Ramos (cell line): ENCODE data around the gene TK2.

Experiments used
- in situ Hi-C: fragments of 300-500 bp; cut with MboI; formaldehyde crosslinking; loops from one replicate; pipeline ENCODE4 v1.14.3; 2022; ENCODE audit warnings: low sequenced_read_pairs; ENCODE audit not compliant: unreplicated experiment

TK2 gene

DNA sequence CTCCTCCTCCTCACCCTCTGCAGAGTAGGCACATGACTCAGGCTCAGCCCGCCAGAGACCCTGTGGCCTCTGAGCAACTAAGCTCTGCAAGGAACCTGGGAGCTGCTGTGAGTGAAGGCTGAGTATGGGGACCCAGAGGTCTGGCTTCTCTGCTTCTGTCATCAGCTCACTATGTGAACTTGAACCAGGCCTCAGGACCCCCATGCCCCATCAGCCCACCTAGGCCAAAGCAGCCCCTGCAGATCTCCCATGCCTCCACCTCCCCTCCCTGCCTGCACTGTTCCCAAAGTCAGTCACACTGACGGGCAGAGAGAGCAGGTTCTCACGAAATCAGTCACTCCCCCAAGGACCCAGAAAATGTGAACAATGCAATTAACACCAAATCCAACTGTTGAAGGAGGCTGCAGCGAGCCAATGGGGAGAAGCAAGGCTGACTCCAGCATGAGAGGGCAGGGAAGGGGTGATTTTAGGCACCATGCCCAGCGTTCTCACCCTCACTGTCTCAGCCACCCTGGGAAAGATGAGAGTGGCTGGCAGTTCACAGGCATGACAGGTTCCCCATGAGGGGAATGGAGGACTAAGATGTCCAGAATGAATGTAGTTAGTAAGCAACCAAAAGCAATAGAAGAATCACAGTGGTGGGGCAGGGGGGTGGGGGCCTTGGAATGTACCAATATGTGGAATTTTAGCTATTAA lies 62.2 kb downstream of the TK2 start:
- in situ Hi-C loops = no loop called here

DNA sequence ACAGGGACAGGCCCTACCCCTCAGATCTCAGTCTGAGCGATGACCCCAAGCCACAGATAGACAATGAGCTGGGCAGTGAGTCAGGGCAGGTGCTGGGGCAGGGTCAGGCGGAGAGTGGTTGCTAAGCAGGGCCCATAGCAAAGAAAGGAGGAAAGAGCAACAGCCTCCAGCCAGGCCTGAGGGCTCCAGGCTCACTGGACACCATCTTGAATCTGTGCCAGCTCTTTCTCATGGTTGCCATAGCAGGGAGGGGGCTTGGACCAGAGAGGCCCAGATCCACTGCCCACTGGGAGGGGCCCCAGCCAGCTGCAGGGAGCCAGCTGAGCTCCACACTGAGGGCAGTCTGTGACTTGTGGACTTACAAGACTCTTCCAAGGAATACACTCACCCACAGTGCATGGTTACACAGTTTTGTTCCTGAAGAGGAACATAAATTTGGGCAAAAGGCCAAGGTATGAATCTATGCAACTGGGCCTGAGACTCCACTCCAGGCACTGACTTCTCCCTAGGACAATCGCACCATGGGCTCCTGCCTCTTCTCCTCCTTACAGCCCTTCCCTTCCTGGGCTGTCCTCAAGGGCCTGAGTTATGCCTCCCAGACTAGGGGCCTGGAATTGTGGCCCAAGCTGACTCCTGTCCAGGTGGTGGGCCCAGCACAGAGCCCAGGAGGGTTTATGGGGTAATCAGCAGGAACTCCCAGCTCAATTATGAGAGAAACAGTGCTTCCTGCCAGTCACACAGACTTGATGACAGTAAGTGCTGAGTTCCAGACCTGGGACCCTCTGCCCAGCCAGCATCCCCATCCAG lies 62.9 kb downstream of the TK2 start:
- in situ Hi-C loops = no loop called here

DNA sequence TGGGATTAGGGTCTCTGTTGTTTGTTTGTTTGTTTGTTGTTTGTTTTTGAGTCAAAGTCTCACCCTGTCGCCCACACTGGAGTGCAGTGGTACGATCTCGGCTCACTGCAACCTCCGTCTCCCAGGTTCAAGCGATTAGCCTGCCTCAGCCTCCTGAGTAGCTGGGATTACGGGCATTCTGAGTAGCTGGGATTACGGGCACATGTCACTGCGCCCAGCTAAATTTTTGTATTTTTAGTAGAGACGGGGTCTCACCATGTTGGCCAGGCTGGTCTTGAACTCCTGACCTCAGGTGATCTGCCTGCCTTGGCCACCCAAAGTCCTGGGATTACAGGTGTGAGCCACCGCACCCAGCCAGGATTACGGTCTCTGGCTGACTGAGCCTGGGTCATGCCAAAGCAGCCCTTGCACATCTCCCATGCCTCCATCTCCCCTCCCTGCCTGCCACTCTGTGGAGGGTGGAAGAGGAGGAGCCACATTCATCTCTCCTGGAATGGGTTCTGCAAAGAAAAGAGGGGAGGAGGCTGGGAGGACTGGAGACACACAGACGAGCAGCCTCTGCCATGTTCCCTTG lies 63.6 kb downstream of the TK2 start:
- in situ Hi-C loops = no loop called here

DNA sequence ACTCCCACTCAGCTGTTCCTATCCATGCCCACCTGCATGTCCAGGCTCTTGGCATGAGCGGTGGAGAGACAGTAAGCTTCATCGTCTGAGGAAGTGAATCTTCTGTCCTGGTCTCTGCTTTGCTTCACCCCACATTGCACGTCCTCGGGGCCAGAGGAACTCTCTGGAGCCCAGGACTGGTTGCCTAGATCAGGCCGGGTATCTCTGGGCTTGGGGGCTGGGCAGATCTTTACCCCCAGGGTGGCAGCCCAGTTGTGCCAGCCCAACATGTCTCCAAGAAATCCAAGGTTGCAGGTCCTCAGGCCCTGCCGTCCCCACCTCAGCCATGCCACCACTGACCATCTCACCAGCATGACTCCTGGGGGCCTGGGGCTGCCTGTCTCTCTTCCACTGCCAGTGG lies 64.5 kb downstream of the TK2 start:
- in situ Hi-C loops = no loop called here

DNA sequence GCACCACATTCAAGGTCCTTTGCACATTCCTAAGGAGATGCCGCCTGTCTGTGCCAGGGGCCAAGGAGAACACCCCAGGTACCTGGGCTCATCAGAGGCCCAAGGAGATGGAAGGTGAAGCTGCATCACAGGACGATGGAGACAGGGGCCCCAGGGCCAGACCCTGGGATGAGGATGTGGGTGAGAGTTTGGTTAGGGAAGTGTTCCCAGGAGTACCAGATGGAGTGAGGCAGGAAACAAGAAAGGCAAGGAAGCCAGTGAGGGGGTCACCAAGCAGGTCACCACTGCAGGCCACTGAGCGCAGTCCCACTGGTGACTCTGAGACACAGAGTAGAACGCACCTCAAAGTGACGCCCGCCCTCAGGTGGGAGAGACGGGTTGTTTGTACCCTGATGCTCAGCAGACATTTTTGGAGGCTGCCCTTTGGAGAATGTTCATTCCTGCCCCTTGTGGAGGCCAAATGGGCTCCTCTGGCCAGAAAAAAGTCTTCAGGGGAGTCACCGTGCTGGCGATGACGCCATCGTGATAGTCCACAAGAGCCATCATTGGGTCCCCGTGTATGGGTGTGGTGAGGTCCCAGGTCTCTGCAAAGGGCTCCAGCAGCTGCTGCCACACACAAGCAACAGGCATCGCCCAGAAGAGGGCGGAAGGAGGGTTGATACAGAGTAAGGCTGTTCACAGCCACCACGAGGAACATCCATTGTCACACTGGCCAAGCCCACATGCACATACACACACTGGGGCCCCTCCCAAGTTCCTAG lies 65.3 kb downstream of the TK2 start:
- in situ Hi-C loops = no loop called here

DNA sequence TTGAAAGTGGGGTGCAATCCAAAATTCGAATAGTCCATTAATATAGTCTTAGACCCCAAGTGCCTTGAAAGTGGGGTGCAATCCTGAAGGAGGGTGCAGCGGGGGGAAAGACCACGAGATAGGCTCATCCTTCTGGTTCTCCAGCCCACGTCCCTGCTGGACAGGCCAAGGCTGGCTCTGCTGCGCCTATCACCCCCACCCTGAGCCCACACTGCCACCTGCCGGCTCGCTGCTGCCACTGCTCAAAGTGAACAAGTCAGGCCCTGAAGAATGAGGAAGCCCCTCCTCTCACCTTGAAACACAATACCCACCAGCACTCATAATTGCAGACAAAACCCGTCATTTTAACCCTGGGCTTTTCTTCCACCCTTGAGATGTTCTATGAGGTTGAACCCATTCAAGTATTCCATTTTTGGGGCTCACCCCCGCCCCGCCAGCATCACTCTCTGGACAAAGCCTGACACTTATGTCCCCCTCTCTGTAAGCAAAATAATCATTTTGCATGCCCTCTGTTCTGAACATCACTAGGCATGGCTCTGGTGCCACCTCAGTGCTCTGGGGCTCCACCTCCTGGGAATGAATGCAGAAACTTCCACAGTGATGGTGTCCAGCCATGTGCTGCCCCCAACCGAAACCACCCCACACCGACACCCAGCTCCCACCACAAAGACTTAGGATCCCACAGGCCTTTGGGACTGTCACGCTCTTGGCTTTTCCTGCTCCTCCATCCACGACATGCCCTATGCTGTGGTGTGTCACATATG lies 66.1 kb downstream of the TK2 start:
- in situ Hi-C loops = no loop called here

DNA sequence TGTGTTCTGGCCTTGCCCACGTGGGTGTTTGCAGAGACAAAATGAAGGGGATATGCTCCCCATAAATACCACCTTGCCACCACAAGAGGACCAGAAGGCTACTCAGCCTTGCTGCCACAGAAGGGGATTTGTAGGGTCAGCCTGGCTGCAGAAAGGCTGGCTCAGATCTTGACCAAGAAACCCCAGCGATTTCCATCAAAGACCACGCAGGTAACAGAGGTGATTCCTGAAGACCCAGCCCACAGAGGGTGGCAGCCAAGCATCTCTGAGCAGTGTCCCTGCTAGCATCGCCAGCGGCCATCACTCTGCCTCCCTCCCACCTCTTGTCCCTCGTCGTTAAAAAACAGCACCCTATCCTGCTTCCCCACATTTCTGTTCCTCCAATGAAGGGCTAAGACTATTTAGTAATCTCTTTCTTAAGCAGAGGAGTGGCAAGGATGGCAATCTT lies 68.0 kb downstream of the TK2 start:
- in situ Hi-C loops = no loop called here

DNA sequence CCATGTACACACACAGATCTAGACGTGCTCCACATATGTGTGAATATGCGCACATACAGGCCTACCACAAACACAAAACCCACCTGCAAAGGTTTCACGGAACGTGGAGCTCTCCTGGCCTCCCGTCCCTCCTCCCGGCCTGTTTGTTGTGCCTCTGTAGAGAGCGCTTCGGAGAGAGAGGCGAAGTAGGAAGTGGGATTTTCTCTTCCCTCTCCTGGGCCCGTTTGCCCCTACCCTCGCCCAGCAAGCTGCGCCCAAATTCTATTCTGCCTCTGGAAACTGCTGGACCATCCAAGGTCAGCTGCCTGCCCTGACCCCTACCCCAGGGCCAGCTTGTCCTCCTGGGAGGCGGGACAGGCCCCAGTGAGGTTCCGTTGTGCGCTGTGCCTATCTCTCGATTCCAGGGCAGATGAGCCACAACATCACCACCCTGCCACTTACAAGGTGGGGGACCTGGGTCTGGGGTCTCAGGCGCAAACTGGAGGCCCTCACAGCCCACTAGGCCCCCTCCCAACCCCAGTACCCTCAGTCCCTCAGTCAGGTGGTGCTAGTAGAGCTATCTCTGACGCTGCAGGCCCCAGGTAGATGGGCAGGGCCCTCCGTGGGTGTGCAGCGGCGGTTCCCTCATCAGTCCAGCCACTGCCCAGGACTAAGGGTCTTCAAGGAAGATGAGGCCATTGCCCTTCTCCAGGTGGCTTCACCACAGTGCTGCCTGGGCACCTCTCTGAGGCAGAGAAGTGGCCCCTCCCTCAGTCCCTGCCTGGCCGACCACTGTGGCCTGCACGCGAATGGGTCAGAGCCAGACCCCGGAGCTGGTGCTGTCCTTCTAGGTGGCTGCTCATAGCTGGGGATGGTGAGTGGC lies 68.6 kb downstream of the TK2 start:
- in situ Hi-C loops = no loop called here

DNA sequence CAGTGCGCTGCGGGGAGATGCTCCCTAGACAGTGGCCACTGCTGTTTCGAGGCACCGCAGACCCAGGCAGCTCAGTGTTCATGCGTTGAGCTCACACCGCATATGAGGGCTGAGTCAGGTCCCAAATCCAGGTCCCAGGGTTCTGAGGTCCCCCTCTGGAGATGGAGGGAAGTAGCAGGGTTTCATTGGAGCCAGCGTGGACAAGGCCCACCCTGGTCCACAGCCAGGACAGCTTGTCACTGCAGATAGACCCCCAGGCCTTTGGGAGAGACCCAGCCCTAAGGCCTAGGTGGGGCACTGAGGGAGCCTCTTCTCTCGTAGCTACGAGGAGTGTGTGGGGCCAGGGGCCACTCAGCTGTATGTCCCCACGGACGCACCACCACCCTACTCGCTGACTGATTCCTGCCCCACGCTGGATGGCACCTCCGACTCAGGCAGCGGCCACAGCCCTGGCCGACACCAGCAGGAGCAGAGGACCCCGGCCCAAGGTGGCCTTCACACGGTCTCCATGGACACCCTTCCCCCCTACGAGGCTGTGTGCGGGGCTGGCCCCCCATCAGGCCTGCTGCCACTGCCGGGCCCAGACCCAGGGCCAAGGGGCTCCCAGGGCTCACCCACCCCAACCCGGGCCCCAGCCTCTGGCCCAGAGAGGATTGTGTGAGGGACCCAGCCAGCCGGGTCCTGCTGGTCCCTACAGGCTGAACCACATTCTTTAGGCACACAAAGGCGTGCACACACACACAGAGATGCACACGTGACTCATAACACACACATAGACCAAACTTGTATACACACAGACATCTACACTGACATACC lies 69.4 kb downstream of the TK2 start:
- in situ Hi-C loops = no loop called here

DNA sequence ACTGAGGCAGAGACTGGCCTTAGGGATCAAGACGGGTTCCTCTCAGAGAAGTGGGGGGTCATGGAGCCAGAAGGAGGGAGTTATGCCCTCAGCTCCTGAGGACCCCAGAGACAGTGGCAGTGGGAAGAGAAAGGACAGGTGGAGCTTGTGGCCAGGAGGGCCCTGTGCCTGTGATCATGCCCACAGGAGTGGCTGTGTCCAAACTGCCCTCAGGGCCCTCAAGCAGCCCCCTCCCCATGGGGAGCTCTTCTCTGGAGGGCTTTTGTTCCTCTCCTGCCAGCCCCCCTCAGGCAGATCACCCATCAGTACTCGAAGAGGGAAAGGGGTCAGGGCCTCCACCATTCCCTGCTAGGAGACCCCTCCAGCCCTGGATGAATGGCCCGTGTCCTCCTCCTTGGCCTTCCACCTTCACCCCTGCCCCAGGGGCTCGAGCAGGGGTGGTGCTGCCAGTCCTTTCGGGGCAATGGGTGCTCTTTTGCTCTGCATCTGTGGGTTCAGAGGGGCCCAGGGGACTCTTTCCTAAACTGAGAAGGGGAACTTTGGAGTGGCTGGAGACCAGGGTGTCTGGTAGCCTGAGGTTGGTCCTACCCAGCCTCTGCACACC lies 70.2 kb downstream of the TK2 start:
- in situ Hi-C loops = no loop called here

DNA sequence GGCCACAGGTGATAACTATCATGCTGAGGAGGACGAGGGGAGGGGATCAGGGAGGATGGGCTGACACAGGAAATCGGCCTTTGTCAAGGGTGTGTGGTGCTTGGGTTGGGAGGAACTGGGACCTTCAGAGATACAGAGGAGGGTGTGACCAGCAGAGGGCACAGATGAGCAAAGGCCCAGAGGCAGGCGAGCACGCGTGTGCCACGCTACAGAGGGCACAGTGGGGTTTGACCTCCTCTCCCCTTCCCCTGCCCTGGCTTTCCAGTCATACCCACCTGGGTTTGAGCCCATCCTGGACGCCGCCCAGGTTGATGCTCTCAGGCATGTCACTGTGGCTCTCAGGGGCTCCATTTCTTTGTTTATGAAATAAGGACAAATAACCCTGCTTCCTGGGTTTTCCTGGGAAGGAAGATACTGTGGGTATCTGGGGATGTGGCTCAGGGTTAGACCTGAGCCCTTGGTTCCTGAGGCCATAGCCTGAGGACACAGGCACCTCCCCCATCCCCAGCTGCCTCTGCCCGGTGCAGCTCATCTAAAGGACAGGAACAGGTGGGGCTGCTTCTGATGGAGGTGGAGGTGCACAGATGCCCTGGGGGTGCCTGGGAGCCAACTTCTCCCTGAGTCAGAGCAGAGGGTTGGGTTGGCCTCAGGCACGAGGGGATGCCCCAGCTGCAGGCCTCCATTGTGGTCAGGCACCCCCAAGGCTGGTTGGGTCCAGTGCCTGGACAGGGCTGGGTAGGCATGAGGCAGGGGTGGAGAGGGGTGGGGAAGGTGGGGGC lies 71.0 kb downstream of the TK2 start:
- in situ Hi-C loops = no loop called here

DNA sequence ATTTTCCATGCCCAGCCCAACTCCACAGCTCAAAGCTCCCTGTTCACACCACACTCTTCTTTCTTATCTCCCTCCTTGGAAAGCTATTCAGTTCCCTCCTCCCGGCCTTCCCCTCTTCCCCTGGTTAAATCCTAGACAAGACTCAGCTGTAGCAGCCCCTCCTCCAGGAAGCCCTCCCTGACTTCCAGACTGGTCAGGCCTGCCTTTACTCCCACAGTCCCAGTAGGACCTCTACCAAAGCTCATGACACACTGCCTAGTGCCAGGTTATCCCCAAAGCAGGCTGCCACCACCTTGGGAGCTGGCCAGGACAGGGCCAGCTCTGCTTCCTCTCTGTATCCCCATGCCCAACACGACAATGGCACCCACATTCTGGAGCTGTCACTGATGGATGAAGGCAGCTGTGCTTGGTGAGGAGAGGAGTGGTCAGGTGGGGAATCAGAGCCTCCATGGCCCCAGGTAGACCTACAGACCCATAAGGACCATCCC lies 72.8 kb downstream of the TK2 start:
- in situ Hi-C loops = no loop called here

DNA sequence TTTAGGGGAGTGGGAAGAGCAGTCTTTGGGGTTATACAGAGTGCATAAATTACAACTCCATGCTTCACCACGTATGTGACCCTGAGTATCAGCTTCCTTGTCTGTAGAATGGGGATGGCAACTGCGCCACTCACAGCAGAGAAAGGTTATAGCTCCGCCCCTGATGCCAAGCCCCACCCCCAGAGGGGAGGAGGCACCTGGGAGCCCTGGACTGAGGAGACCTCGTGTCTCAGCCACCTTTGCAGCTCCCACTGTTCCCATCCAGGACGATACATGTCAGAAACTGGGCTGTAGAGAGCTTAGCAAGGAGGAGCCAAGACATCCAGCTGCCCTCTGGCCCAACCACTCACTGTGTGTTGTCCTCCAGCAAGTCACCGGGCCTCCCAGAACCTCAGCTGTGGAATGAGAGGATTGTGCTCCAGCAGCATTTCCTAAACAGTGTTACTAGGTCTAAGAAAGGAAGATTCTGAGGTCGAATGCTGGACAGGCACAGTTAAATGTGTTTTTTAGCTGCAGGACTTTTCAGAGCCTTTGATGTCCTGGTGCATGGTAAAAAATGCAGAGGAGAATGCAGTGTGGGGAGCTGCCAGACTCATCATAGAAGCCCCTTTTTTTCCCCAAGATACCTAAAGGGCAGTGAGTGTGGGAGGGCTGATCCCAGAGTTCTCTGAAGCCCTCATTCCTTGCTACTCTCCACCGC lies 73.4 kb downstream of the TK2 start:
- in situ Hi-C loops = no loop called here

DNA sequence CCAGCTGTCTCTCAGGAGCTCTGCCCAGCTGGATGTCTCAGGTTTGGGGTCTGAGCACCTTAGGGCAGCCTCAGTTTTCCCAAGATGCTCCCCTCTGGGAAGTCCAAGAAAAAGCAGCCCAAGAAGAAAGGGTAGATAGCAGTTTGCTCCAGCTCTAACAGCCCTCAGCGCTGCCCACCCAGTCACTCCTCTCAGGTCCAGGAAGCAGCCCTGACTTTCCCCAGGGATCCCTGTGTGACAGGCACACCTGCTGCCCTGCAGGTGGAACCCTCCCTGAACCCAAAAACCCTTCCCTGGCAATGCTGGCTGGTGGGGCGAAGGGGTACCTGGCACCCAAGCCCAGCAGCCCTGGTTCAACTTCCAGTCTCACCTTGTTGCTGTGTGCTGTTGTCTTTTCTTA lies 74.7 kb downstream of the TK2 start:
- in situ Hi-C loops = no loop called here

DNA sequence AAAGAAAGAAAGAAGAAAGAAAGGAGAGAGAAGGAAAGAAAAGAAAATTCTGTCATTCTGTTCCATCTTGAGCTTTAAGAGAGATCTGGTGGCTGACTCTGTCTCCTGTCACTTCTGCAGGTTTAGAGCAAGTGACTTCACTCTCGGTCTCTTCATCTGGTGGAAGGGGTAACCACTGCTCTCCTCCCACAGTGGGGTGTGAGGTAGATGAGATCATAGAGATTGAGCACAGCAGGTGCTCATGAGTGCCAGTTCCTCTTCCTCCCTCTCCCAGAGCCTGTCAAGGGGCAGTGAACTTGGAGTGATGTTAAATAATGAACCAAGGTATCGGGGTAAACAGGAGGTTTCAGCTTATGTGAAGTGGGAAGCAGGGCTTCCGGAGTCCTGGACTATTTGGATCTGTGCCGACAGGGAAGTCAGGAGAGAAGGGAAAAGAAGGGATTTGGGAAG lies 75.1 kb downstream of the TK2 start:
- in situ Hi-C loops = no loop called here
